ENCODE measurements around the gene PPP1R16B.

DNA sequence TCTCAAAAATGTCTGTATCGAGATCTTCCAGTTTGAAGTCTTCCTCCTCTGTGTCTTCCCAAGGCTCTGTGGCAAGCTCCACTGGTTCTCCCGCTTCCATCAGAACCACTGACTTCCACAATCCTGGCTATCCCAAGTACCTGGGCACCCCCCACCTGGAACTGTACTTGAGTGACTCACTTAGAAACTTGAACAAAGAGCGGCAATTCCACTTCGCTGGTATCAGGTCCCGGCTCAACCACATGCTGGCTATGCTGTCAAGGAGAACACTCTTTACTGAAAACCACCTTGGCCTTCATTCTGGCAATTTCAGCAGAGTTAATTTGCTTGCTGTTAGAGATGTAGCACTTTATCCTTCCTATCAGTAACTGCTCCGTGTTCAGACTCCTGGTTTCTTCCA is 146.7 kb downstream of the PPP1R16B start:
- TF ChIP-seq, protein P1, sequence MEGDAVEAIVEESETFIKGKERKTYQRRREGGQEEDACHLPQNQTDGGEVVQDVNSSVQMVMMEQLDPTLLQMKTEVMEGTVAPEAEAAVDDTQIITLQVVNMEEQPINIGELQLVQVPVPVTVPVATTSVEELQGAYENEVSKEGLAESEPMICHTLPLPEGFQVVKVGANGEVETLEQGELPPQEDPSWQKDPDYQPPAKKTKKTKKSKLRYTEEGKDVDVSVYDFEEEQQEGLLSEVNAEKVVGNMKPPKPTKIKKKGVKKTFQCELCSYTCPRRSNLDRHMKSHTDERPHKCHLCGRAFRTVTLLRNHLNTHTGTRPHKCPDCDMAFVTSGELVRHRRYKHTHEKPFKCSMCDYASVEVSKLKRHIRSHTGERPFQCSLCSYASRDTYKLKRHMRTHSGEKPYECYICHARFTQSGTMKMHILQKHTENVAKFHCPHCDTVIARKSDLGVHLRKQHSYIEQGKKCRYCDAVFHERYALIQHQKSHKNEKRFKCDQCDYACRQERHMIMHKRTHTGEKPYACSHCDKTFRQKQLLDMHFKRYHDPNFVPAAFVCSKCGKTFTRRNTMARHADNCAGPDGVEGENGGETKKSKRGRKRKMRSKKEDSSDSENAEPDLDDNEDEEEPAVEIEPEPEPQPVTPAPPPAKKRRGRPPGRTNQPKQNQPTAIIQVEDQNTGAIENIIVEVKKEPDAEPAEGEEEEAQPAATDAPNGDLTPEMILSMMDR (IDR thresholded peaks at IDR 0.05; ENCODE audit: poor library complexity): no peak
- TF ChIP-seq EZH2phosphoT487 (IDR thresholded peaks at IDR 0.05; ENCODE audit: low read depth, severe bottlenecking, unreplicated experiment) (no peak), EZH2 (IDR thresholded peaks at IDR 0.05; ENCODE audit: borderline replicate concordance) (no peak)
